Activated T-cell treated with anti-CD3 and anti-CD28 coated beads, Interleukin-2, amount 50 U/mL, for 72 hours (primary cell): ENCODE results near the gene LDLRAD3. TPM values are rescaled to one million over a fixed set of nuclear protein-coding genes. Genes with fewer than 3 reads are reported as not detected.
A peak's percentile ranks its signal among the peaks of the same experiment; 100 is the strongest.

Experiments used
- ATAC-seq, 2 donors: fragments of 150-1000 bp; cut with Tn5 transposase; replicated peaks in 1 of 2; 2 replicates each; pipeline ENCODE4 v1.10.0; 2021; ENCODE audit warnings: moderate library complexity in 2 of 2, mild to moderate bottlenecking in 1 of 2
- DNase-seq, 2 donors: peaks; one replicate each; pipeline ENCODE4 v3.0.0; 2021 to 2022; ENCODE audit warnings: mixed read lengths in 1 of 2
- H3K27ac Mint-ChIP-seq: one replicate; pipeline ENCODE4 v1.8.0; 2022; ENCODE audit warnings: mild to moderate bottlenecking, moderate library complexity, mixed read lengths
- H3K27me3 Mint-ChIP-seq: one replicate; pipeline ENCODE4 v1.8.0; 2022; ENCODE audit warnings: low read depth, mixed read lengths
- H3K36me3 Mint-ChIP-seq, 2 donors: one replicate each; pipeline ENCODE4 v1.8.0; 2022; ENCODE audit warnings: mixed read lengths in 2 of 2, mild to moderate bottlenecking in 1 of 2; ENCODE audit not compliant: insufficient read depth in 2 of 2
- H3K4me1 Mint-ChIP-seq: one replicate; pipeline ENCODE4 v1.8.0; 2022; ENCODE audit warnings: low read depth, mixed read lengths
- H3K4me3 Mint-ChIP-seq, 2 donors: one replicate each; pipeline ENCODE4 v1.8.0; 2022; ENCODE audit warnings: mild to moderate bottlenecking in 2 of 2, mixed read lengths in 2 of 2, moderate library complexity in 2 of 2
- H3K9me3 Mint-ChIP-seq, 2 donors: one replicate each; pipeline ENCODE4 v1.8.0; 2022; ENCODE audit warnings: mixed read lengths in 2 of 2
- total RNA-seq, 2 donors: library from RNA; stranded (reverse); gene quantifications; one replicate each; pipeline ENCODE4 v1.2.3, GENCODE V29; 2022

LDLRAD3 gene
- total RNA-seq, 2 donors from 2014 or later, result not detected

DNA sequence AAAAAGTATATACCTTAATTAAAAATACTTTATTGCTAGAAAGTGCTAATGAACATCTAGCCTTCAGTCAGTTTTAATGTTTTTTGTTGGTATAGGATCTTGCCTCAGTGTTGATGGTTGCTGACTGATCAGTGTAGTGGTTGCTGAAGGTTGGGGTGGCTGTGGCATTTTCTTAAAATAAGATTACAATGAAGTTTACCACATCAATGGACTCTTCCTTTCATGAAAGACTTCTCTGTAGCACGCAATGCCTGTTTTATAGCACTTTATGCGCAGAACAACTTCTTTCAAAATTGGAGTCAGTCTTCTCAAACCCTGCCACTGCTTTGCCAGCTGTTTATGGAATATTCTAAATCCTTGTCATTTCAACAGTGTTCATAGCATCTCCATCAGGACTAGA is 50.6 kb downstream of the LDLRAD3 start:
- Mint-ChIP-seq H3K27me3 (peaks cover 50% of the 10 kb centered on the region), H3K36me3 (peaks cover 0 to 2% of the 10 kb centered on the region in 2 donors), H3K9me3 (peaks cover 0 to 2% of the 10 kb centered on the region in 2 donors), H3K27ac (no peak overlapping the region), H3K4me1 (peaks cover 5% of the 10 kb centered on the region), H3K4me3 (no peak overlapping the region)
- ATAC-seq (peak; percentile 71 to 82), DNase-seq (peak in 1 of 2 donors; percentile 21)

DNA sequence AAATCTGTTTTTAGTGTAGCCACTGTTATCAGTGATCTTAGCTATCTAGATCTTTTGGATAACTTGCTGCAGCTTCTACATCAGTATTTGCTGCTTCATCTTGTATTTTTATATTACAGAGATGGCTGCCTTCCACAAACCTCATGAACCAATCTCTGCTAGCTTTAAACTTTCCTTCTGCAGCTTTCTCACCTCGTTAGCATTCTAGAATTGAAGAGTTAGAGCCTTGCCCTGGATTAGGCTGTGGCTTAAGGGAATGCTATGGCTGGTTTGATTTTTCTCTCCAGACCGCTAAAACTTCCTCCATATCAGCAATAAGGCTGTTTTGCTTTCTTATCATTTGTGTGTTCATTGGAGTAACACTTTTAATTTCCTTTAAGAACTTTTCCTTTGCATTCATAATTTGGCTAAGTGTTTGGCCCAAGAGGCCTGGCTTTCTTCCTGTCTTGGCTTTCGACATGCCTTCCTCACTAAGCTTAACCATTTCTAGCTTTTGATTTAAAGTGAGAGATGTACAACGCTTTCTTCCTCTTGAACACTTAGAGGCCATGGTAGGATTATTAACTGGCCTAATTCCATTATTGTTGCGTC is 51.9 kb downstream of the LDLRAD3 start:
- no peak overlapping the region for H3K27ac Mint-ChIP-seq
- DNase-seq, result no peak
- H3K4me1 Mint-ChIP-seq, result peaks cover 5% of the 10 kb centered on the region
- no peak for ATAC-seq
- no peaks in the 10 kb centered on the region for H3K36me3 Mint-ChIP-seq
- peaks cover 0 to 2% of the 10 kb centered on the region in 2 donors for H3K9me3 Mint-ChIP-seq
- H3K4me3 Mint-ChIP-seq, result no peak overlapping the region
- H3K27me3 Mint-ChIP-seq, result peaks cover 46% of the 10 kb centered on the region

DNA sequence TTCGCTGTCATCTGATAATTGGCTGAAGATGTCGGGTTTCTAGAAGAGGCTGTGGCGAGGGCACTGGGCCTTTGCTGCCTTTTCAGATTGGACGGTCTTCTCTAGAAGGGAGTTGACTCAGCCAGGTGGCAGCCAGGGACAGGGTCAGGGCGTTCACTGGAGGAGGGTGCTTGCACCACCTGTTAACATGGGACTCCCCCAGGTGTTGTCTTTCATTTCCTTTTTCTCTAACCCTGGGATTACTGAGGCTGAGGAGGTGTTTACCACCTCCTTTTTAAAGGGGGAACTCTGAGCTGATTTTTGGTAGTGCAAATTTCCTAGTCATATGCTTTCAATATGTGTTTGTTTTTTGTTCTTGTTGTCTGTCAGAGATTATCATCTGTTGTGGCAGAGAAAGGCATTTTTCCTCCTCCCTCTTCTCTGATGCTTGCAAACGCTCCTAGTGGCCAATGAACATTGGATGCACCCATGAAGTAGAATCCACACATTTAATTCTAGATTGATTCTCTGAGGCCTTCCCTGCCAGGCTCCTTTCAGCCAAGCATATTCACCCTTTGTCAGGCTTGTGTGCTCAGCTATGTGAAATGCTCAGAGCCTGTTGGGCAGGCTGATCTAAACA is 54.1 kb downstream of the LDLRAD3 start:
- Mint-ChIP-seq H3K36me3 (no peaks in the 10 kb centered on the region), H3K9me3 (peaks cover 0 to 2% of the 10 kb centered on the region in 2 donors), H3K27ac (no peak overlapping the region), H3K4me3 (no peak overlapping the region), H3K4me1 (peaks cover 5% of the 10 kb centered on the region), H3K27me3 (peaks cover 37% of the 10 kb centered on the region)
- DNase-seq, result no peak
- ATAC-seq, result no peak

DNA sequence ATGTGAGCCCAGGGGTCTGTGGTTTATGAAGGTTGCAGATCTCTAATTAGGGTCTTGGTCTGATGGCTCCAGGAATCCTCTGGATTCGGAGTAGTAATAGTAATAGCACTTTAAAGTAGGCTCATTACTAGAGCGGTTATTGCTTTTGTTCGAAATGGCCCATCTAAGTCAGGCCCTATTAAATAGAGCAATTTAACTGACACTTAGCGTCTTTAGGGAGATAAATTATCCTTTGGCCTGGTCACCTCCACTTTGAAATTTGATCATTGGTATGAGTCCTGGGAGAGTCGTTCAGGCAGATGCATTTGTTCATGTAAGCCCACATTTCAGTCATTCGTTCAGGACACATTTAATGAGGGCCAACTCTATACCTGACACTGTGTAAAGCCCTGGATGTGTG is 54.8 kb downstream of the LDLRAD3 start:
- ATAC-seq (no peak), DNase-seq (no peak)
- Mint-ChIP-seq H3K36me3 (no peaks in the 10 kb centered on the region), H3K4me1 (peaks cover 4% of the 10 kb centered on the region), H3K27me3 (peaks cover 31% of the 10 kb centered on the region), H3K27ac (no peak overlapping the region), H3K9me3 (peaks cover 1 to 2% of the 10 kb centered on the region in 2 donors), H3K4me3 (no peak overlapping the region)

DNA sequence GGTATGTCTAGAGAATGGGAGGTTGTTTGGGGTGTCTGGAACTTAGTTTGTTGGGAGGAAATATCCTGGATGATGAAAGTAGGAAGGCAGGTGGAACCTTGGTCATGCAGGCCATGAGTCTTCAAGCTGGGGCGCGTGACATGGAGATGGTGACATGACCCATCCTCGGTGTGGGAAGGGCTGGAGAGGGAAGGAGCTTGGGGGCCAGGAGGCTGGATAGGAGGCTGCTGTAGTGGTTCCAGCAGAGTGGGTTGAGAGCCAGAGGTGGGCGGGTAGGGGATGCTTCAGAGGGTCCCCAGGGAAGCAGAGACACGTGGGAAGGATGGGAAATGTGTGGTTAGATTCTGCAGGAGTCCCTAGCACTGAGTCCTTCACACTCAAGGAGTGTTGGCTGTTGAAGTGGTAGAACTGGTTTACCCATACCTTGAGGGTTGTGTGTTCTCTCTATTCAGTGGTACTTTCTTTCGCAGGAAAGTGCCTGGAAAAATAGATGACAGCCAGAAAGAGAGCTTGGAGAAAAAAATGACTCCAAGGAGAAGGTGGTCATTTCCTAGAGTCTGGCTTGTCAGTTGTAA is 56.8 kb downstream of the LDLRAD3 start:
- Mint-ChIP-seq H3K36me3 (no peaks in the 10 kb centered on the region), H3K27ac (no peak overlapping the region), H3K9me3 (peaks cover 2 to 3% of the 10 kb centered on the region in 2 donors), H3K4me1 (no peaks in the 10 kb centered on the region), H3K27me3 (peaks cover 14% of the 10 kb centered on the region), H3K4me3 (no peak overlapping the region)
- DNase-seq (no peak), ATAC-seq (no peak)

DNA sequence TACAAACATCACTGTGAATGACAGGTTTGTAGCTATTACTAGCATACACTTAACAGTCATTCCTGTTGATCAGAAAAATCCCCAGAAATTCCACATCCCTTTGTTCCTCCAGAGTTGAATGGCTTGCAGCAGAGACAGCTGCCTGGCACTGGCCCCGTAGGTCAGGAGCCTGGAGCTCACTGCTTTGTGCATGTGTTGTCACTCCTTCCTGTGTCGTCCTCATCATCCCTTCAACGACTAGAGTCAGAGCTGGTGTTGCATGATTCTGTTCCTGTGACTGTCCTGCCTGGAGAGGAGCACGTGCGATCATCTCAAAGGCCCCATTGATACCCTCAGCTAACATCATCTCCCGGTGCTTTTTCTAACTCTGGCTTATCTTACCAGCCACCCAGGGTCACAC is 58.3 kb downstream of the LDLRAD3 start:
- peaks cover 7% of the 10 kb centered on the region for H3K27me3 Mint-ChIP-seq
- H3K4me1 Mint-ChIP-seq, result no peaks in the 10 kb centered on the region
- ATAC-seq, result no peak
- peaks cover 2 to 3% of the 10 kb centered on the region in 2 donors for H3K9me3 Mint-ChIP-seq
- no peak for DNase-seq
- no peak overlapping the region for H3K27ac Mint-ChIP-seq
- no peak overlapping the region for H3K4me3 Mint-ChIP-seq
- no peaks in the 10 kb centered on the region for H3K36me3 Mint-ChIP-seq

DNA sequence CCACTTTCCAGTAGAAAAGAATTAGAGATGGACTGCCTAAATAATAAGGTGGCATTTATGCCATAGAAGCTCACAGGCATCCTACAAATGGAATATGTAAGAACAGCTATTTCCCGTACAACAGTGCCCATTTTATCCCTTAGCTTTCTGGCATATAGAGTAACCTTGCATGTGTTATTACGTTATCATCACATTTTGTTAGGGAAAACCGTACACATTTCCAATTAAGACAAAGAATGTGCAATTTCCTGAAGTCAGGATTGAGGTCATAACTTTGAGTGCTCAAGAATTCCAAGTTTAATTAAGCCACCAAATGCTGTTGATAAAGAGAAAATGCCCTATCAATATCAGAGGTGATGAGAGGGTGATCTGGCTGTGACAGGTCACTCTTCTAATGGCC is 58.9 kb downstream of the LDLRAD3 start:
- no peak for ATAC-seq
- Mint-ChIP-seq H3K9me3 (peaks cover 2 to 3% of the 10 kb centered on the region in 2 donors), H3K4me1 (no peaks in the 10 kb centered on the region), H3K27ac (no peak overlapping the region), H3K27me3 (peaks cover 12% of the 10 kb centered on the region), H3K4me3 (no peak overlapping the region), H3K36me3 (no peaks in the 10 kb centered on the region)
- no peak for DNase-seq

DNA sequence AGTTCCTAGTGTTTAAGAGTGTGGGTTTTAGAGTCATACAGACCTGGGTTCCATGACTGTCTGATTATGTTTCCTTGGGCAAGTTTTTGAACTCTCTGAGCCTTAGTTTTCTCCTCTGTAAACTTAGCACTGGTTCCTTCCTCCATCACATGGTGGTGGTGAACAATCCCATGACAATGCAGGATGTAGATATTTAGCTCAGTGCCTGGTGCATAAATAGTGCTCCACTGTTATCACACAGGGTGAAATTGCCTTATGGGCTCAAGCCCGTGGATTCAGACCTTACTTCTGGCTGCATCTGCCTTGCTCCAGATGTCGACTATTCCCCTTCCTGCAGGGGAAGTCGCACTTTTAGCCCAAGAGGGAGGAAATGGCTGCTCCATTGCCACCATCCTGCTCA is 62.7 kb downstream of the LDLRAD3 start:
- H3K4me3 Mint-ChIP-seq, result no peak overlapping the region
- H3K9me3 Mint-ChIP-seq, result peaks cover 2 to 3% of the 10 kb centered on the region in 2 donors
- no peak overlapping the region for H3K27ac Mint-ChIP-seq
- H3K27me3 Mint-ChIP-seq, result peaks cover 12% of the 10 kb centered on the region
- no peak for DNase-seq
- no peaks in the 10 kb centered on the region for H3K4me1 Mint-ChIP-seq
- no peak for ATAC-seq
- no peaks in the 10 kb centered on the region for H3K36me3 Mint-ChIP-seq

DNA sequence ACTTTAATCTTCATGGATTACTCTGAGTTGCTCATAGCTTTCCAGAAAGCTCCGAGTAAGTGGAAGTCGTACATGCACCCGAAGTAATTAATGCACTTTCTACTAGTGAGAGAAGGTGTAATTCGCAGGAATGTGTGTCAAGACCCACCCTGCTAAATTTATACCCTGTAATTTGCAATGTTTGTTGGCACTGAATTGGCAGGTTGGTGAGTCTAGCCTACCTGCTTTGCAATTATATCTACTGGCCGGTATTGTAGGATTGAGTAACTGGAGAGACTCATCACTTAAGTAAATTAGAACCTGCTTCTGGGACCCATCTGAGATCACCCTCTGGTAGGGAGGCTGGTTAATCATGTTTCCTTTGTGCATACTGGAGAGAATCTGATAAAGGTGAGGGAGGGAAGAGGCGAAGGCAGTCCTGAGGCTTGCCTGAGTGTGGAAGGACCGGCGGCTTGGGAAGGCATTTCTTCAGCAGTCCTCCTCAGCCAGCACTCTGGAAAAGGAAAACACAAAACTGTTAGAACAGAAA is 63.3 kb downstream of the LDLRAD3 start:
- H3K27ac Mint-ChIP-seq, result no peak overlapping the region
- peaks cover 10% of the 10 kb centered on the region for H3K27me3 Mint-ChIP-seq
- H3K4me3 Mint-ChIP-seq, result no peak overlapping the region
- no peak for DNase-seq
- H3K4me1 Mint-ChIP-seq, result no peaks in the 10 kb centered on the region
- H3K9me3 Mint-ChIP-seq, result peaks cover 2 to 3% of the 10 kb centered on the region in 2 donors
- no peaks in the 10 kb centered on the region for H3K36me3 Mint-ChIP-seq
- no peak for ATAC-seq

DNA sequence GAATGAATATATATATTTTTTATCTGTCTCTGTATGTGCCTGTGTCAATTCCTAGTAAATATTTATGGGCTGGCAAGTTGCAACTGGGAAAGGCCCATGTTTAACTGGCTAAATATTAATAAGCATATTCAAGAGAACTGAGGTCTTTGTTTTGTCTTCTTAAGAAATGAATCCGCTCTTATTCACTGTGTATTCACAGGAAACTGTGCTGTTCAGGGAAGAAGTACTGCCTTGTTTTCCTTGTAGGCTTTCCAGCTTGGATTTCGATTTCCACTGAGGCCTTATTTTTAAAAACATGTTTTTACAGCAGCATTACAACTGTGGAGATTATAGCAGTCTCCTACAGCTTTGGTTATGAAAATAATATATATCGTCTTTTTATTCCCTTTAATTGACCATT is 64.7 kb downstream of the LDLRAD3 start:
- ATAC-seq, result no peak
- no peak for DNase-seq
- Mint-ChIP-seq H3K4me1 (no peaks in the 10 kb centered on the region), H3K27ac (no peak overlapping the region), H3K27me3 (peaks cover 6% of the 10 kb centered on the region), H3K4me3 (no peak overlapping the region), H3K9me3 (peaks cover 1 to 3% of the 10 kb centered on the region in 2 donors), H3K36me3 (no peaks in the 10 kb centered on the region)

DNA sequence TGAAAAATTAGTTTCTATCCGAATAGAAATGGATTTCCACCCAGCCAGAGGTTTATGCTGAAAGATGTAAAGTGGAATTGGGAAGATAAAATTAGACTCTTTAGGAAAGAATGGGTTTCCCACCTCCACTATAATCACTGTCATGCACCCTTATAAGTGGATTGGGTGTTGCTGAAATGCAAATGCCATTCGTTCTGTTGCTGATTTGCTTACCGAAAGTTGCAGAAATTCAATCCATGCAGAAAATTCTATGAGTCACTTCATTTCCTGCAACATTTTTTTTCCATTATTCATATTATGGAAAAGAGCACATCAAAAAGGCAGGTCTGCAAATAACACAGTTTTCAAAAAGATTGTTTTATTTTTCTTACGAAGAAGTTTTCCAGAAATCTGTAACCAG is 65.6 kb downstream of the LDLRAD3 start:
- H3K27ac Mint-ChIP-seq, result no peak overlapping the region
- H3K36me3 Mint-ChIP-seq, result no peaks in the 10 kb centered on the region
- ATAC-seq, result no peak
- no peak overlapping the region for H3K4me3 Mint-ChIP-seq
- peaks cover 6% of the 10 kb centered on the region for H3K27me3 Mint-ChIP-seq
- H3K9me3 Mint-ChIP-seq, result peaks cover 0 to 3% of the 10 kb centered on the region in 2 donors
- no peak for DNase-seq
- H3K4me1 Mint-ChIP-seq, result no peaks in the 10 kb centered on the region

DNA sequence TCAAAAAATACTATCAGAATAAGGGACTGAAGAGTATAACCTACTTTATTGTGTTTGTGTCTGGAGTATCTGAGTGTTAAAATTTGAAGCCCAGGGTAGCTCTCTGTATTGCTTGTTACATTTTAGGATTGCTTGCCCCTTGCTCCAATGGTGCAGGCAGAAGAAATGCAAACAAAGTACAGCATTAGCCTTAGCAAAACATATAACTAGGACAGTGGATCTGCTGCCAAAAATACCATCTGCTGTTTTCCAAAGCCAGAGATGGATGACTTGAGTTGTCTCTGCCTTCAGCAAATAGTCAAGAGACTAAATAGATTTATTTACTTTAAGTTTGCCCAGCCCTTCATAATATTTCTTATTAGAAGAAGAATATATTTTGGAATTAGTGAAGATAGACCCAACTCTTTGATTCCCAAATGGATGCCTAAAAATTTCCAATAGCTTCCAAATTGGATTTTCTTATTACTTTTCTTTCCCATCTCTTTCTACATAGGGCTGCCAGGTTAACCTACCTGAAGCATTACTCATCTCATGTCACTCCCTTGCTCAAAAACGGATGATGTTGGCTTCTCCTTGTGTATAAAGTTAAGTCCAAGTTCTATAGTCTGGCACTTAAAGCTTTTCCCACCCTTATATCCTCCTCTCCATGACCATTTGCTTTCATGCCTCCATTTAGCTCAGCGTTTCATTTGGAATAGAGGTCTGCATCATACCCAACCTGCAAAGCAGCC is 66.3 kb downstream of the LDLRAD3 start:
- Mint-ChIP-seq H3K4me3 (no peak overlapping the region), H3K36me3 (no peaks in the 10 kb centered on the region), H3K27me3 (peaks cover 6% of the 10 kb centered on the region), H3K27ac (no peak overlapping the region), H3K9me3 (peaks cover 0 to 3% of the 10 kb centered on the region in 2 donors), H3K4me1 (no peaks in the 10 kb centered on the region)
- no peak for DNase-seq
- ATAC-seq, result no peak

DNA sequence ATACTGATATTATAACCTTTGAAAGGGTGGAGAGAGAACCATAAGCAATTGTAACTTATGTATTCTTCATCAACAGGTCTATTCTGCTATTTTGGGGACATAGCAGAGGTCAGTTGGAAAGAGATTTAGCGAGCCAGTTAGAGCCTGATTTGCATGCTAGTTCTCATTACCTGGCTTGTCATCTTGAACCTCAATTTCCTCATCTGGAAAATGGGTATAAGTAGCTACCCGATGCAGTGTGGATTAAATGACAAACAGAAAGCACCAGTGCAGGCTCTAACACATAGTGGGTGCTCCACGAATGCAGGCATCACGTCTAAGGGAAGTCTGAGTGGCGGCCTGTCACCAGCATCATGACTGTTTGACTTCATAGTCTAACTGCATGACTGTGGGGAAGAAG is 67.7 kb downstream of the LDLRAD3 start:
- Mint-ChIP-seq H3K27ac (no peak overlapping the region), H3K4me3 (no peak overlapping the region), H3K4me1 (no peaks in the 10 kb centered on the region), H3K27me3 (peaks cover 6% of the 10 kb centered on the region), H3K36me3 (no peaks in the 10 kb centered on the region), H3K9me3 (no peaks in the 10 kb centered on the region)
- DNase-seq (no peak), ATAC-seq (no peak)
